ENCODE measurements around the gene CD93. TPM values are rescaled to one million over a fixed set of nuclear protein-coding genes. Genes with fewer than 3 reads are reported as not detected.

The CD93 gene
- polyA plus RNA-seq, 1 donor from 2014 or later, result not detected

GRCh38 chr20:23111307-23111943, 25.3 kb upstream of the CD93 start:
- Histone ChIP-seq H3K4me3 (ENCODE audit: low read length) (no peak overlapping the region), H3K4me2 (ENCODE audit: low read length) (no peak overlapping the region), H3K27ac (ENCODE audit: low read length) (no peak overlapping the region), H3K9me3 (ENCODE audit: low read length) (no peaks in the 10 kb centered on the region), H3K9me2 (ENCODE audit: insufficient read depth, low read length) (no peaks in the 10 kb centered on the region), H3F3A (ENCODE audit: insufficient read depth, low read length, poor library complexity, severe bottlenecking) (no peaks in the 10 kb centered on the region), H3K79me2 (replicated peaks; ENCODE audit: insufficient read depth, low read length) (no peaks in the 10 kb centered on the region), H3K27me3 (ENCODE audit: insufficient read depth, low read depth, low read length) (no peaks in the 10 kb centered on the region), H3K36me3 (ENCODE audit: insufficient read depth, low read length) (no peaks in the 10 kb centered on the region), H4K20me1 (ENCODE audit: insufficient read depth) (no peaks in the 10 kb centered on the region), H3K9ac (ENCODE audit: low read length) (no peak overlapping the region), H2AFZ (ENCODE audit: low read depth, low read length) (no peak overlapping the region)
- TF ChIP-seq CTCF (IDR thresholded peaks at IDR 0.05; ENCODE audit: poor library complexity, severe bottlenecking), result no peak
- no peak for TF ChIP-seq EP300 (conservative IDR thresholded peaks at IDR 0.05; ENCODE audit: poor library complexity, severe bottlenecking)
- TF ChIP-seq RAD21 (conservative IDR thresholded peaks at IDR 0.05), result no peak
- TF ChIP-seq EZH2 (IDR thresholded peaks at IDR 0.05; ENCODE audit: borderline replicate concordance, insufficient read depth, low read length, poor library complexity, severe bottlenecking), result no peak
- no peak for TF ChIP-seq POLR2AphosphoS5 (IDR thresholded peaks at IDR 0.05)
- no peak for TF ChIP-seq MXI1 (conservative IDR thresholded peaks at IDR 0.05; ENCODE audit: poor library complexity, severe bottlenecking)
- no peak for TF ChIP-seq REST (IDR thresholded peaks at IDR 0.05; ENCODE audit: borderline replicate concordance)
- TF ChIP-seq SMC3 (conservative IDR thresholded peaks at IDR 0.05; ENCODE audit: poor library complexity), result no peak
- TF ChIP-seq TAF1 (IDR thresholded peaks at IDR 0.05; ENCODE audit: low read depth), result no peak

GRCh38 chr20:23108871-23109270, 22.7 kb upstream of the CD93 start:
- no peak overlapping the region for H2AFZ ChIP-seq (ENCODE audit: low read depth, low read length)

More at GRCh38 chr20:23108871-23109270, 22.7 kb upstream of the CD93 start:
- H3K27ac ChIP-seq (ENCODE audit: low read length), result no peak overlapping the region
- H3F3A ChIP-seq (ENCODE audit: insufficient read depth, low read length, poor library complexity, severe bottlenecking), result no peaks in the 10 kb centered on the region
- no peak overlapping the region for H3K9ac ChIP-seq (ENCODE audit: low read length)
- TF ChIP-seq SMC3 (conservative IDR thresholded peaks at IDR 0.05; ENCODE audit: poor library complexity) (no peak), EP300 (conservative IDR thresholded peaks at IDR 0.05; ENCODE audit: poor library complexity, severe bottlenecking) (no peak), POLR2AphosphoS5 (IDR thresholded peaks at IDR 0.05) (no peak), CTCF (IDR thresholded peaks at IDR 0.05; ENCODE audit: poor library complexity, severe bottlenecking) (no peak)
- H3K4me3 ChIP-seq (ENCODE audit: low read length), result no peak overlapping the region
- no peaks in the 10 kb centered on the region for H3K36me3 ChIP-seq (ENCODE audit: insufficient read depth, low read length)
- no peaks in the 10 kb centered on the region for H3K9me2 ChIP-seq (ENCODE audit: insufficient read depth, low read length)
- H3K4me2 ChIP-seq (ENCODE audit: low read length), result no peak overlapping the region
- no peaks in the 10 kb centered on the region for H3K27me3 ChIP-seq (ENCODE audit: insufficient read depth, low read depth, low read length)
- no peaks in the 10 kb centered on the region for H3K79me2 ChIP-seq (replicated peaks; ENCODE audit: insufficient read depth, low read length)
- no peaks in the 10 kb centered on the region for H3K9me3 ChIP-seq (ENCODE audit: low read length)
- no peaks in the 10 kb centered on the region for H4K20me1 ChIP-seq (ENCODE audit: insufficient read depth)

Data from neural cell (in vitro differentiated cells).